K562 (cell line): ENCODE data around the gene SIDT2. TPM values are rescaled to one million over a fixed set of nuclear protein-coding genes. Genes with fewer than 3 reads are reported as not detected.
A peak's percentile ranks its signal among the peaks of the same experiment; 100 is the strongest.

Experiments used
- ATAC-seq: fragments of 200-7000 bp; cut with Tn5 transposase; 3 replicates; pipeline ENCODE4 v1.9.1; 2020; ENCODE audit warnings: moderate library complexity
- BruUV-seq: library from RNA; stranded (reverse); fragments of 400-500 nt; replicated peaks from 2 replicates; lab custom pipeline; 2021; lab: Mats Ljungman, UMichigan
- CTCF ChIA-PET: fragments of 300-600 bp; formaldehyde crosslinking; extraction: SDS; loops from one replicate; lab custom pipeline; 2021; ENCODE audit warnings: low intra/inter-chr PET ratio; lab: Yijun Ruan, JAX
- POLR2A ChIA-PET: fragments of 300-600, 350-650 bp; sonication (Branson Sonifier 250); formaldehyde crosslinking; extraction: SDS; loops from one replicate; lab custom pipeline; 2021; ENCODE audit warnings: antibody characterized with exemption, inconsistent platforms; lab: Yijun Ruan, JAX
- DNase-seq, 4 experiments: peaks; one replicate each; pipeline versions ENCODE4 v3.0.0 to v3.0.0-alpha.2; 2011 to 2018; ENCODE audit warnings: low spot score in 3 of 4, mixed read lengths in 3 of 4; ENCODE audit errors: extremely low read depth in 1 of 4
- FAIRE-seq: peaks from 2 replicates; lab custom pipeline; 2011; peaks lifted over from hg19 to GRCh38; lab: Jason Lieb, UNC
- H2AFZ ChIP-seq: 2 replicates; pipeline ENCODE4 v1.6.0; 2011; ENCODE audit warnings: low read depth, low read length, control low read depth, inconsistent platforms
- H3K27ac ChIP-seq: fragments of 200-600 bp; 3 replicates; pipeline ENCODE4 v1.8.0; 2011; ENCODE audit warnings: low read depth, mild to moderate bottlenecking, control low read depth, inconsistent platforms, low read length, moderate library complexity, mixed read lengths; ENCODE audit errors: extremely low read depth
- H3K27me3 ChIP-seq, 2 experiments: fragments of 300-600 bp in 1 of 2; 2 replicates in 1 of 2; 3 replicates in 1 of 2; pipeline versions ENCODE4 v1.6.0 to v1.8.0; 2011; ENCODE audit warnings: inconsistent platforms in 2 of 2, low read length in 2 of 2, mild to moderate bottlenecking in 1 of 2, mixed read lengths in 1 of 2, moderate library complexity in 1 of 2; ENCODE audit not compliant: control insufficient read depth in 2 of 2, insufficient read depth in 2 of 2
- H3K36me3 ChIP-seq: fragments of 300-600 bp; 3 replicates; pipeline ENCODE4 v1.8.0; 2011; ENCODE audit warnings: mild to moderate bottlenecking, low read length, inconsistent platforms; ENCODE audit not compliant: control insufficient read depth, insufficient read depth
- H3K4me1 ChIP-seq, 2 experiments: fragments of 200-600 bp in 1 of 2; replicated peaks in 1 of 2; 2 replicates in 1 of 2; 3 replicates in 1 of 2; pipeline versions ENCODE4 v1.5.1 to v1.8.0; 2011; ENCODE audit warnings: inconsistent platforms in 2 of 2, low read length in 2 of 2, mild to moderate bottlenecking in 1 of 2, mixed read lengths in 1 of 2, moderate library complexity in 1 of 2; ENCODE audit not compliant: control insufficient read depth in 2 of 2, insufficient read depth in 2 of 2
- H3K4me2 ChIP-seq: 2 replicates; pipeline ENCODE4 v1.6.1; 2011; ENCODE audit warnings: low read length, control low read depth, inconsistent platforms, mixed read lengths; ENCODE audit not compliant: insufficient read depth
- H3K4me3 ChIP-seq: fragments of 200-600 bp; sonication (generic), shearing (Covaris generic); 2 replicates; pipeline ENCODE4 v1.5.1; 2016; ENCODE audit warnings: control low read depth, inconsistent platforms
- H3K79me2 ChIP-seq: fragments of 200-600 bp; 3 replicates; pipeline ENCODE4 v1.8.0; 2011; ENCODE audit warnings: low read length, inconsistent platforms; ENCODE audit not compliant: control insufficient read depth, insufficient read depth
- H3K9ac ChIP-seq, 2 experiments: 2 replicates each; pipeline versions ENCODE4 v1.6.0 to v1.6.1; 2011; ENCODE audit warnings: low read depth in 2 of 2, low read length in 2 of 2, control low read depth in 1 of 2, inconsistent platforms in 1 of 2, mild to moderate bottlenecking in 1 of 2, mixed read lengths in 1 of 2; ENCODE audit not compliant: insufficient read depth in 1 of 2
- H3K9me1 ChIP-seq: one replicate; pipeline ENCODE4 v1.6.0; 2011; ENCODE audit warnings: inconsistent platforms, mild to moderate bottlenecking, low read length, moderate library complexity; ENCODE audit not compliant: control insufficient read depth, insufficient read depth
- H3K9me3 ChIP-seq: replicated peaks from 2 replicates; pipeline ENCODE4 v1.5.1; 2011; ENCODE audit warnings: low read depth, low read length, inconsistent platforms; ENCODE audit not compliant: control insufficient read depth, insufficient read depth
- H4K20me1 ChIP-seq: replicated peaks from 2 replicates; pipeline ENCODE4 v1.6.1; 2011; ENCODE audit warnings: low read length, inconsistent platforms, mixed read lengths; ENCODE audit not compliant: control insufficient read depth, insufficient read depth
- ADNP ChIP-seq: fragments of 200-800 bp; sonication (Bioruptor generic); IDR thresholded peaks from 2 replicates; pipeline ENCODE4 v1.6.1; 2016; ENCODE audit warnings: missing genetic modification characterization, missing compliant biosample characterization
- BRCA1 ChIP-seq, 2 experiments: fragments of 450-650 bp in 1 of 2; sonication (generic) in 1 of 2; formaldehyde crosslinking in 1 of 2; IDR thresholded peaks; 2 replicates each; pipeline versions ENCODE4 v1.5.0 to v1.6.1; 2017 to 2020; ENCODE audit warnings: mild to moderate bottlenecking in 1 of 2, missing genetic modification reagents in 1 of 2
- EP300 ChIP-seq: IDR thresholded peaks from 2 replicates; pipeline ENCODE4 v1.6.1; 2012; ENCODE audit warnings: low read length, improper control_type of control experiment
- ERF ChIP-seq: fragments of 450-650 bp; formaldehyde crosslinking; IDR thresholded peaks from 2 replicates; pipeline ENCODE4 v1.4.0; 2020; ENCODE audit warnings: mild to moderate bottlenecking, mixed read lengths
- FOSL1 ChIP-seq: fragments of 200-800 bp; sonication (Bioruptor generic); conservative IDR thresholded peaks from 2 replicates; pipeline ENCODE4 v1.6.1; 2016; ENCODE audit warnings: missing genetic modification characterization, missing compliant biosample characterization
- GABPB1 ChIP-seq: sonication (generic); formaldehyde crosslinking; IDR thresholded peaks from 2 replicates; pipeline ENCODE4 v1.8.0; 2022; ENCODE audit warnings: mild to moderate bottlenecking, missing genetic modification reagents
- GTF2E2 ChIP-seq: fragments of 200-800 bp; sonication (Bioruptor generic); IDR thresholded peaks from 2 replicates; pipeline ENCODE4 v1.6.1; 2016; ENCODE audit warnings: missing genetic modification characterization, missing compliant biosample characterization
- HNRNPK ChIP-seq: fragments of 200-400 bp; formaldehyde crosslinking; IDR thresholded peaks from one replicate; pipeline ENCODE4 v1.6.1; 2018; ENCODE audit warnings: mild to moderate bottlenecking, low read depth, low read length; ENCODE audit not compliant: poor library complexity, severe bottlenecking
- KDM1A ChIP-seq, 2 experiments: fragments of 450-650 bp; IDR thresholded peaks; 2 replicates each; pipeline ENCODE4 v1.6.1; 2016; ENCODE audit warnings: mild to moderate bottlenecking in 2 of 2
- NR3C1 ChIP-seq: sonication (generic); formaldehyde crosslinking; IDR thresholded peaks from 2 replicates; pipeline ENCODE4 v1.8.1; 2022; ENCODE audit warnings: missing genetic modification reagents
- NR4A1 ChIP-seq, 2 experiments: fragments of 250-450 bp in 1 of 2; fragments of 450-650 bp in 1 of 2; sonication (Bioruptor Pico) in 1 of 2; IDR thresholded peaks; 2 replicates each; pipeline versions ENCODE4 v1.4.0 to v1.6.1; 2016 to 2020; ENCODE audit warnings: mild to moderate bottlenecking in 2 of 2, missing compliant biosample characterization in 1 of 2, missing genetic modification characterization in 1 of 2, moderate library complexity in 1 of 2
- PCBP1 ChIP-seq: fragments of 200-400 bp; formaldehyde crosslinking; IDR thresholded peaks from 2 replicates; pipeline ENCODE4 v1.6.1; 2018; ENCODE audit warnings: mild to moderate bottlenecking, low read depth, low read length; ENCODE audit not compliant: poor library complexity, severe bottlenecking
- PRPF4 ChIP-seq: fragments of 200-400 bp; formaldehyde crosslinking; IDR thresholded peaks from one replicate; pipeline ENCODE4 v1.6.1; 2017; ENCODE audit warnings: low read length, low read depth, mild to moderate bottlenecking; ENCODE audit not compliant: insufficient read depth, poor library complexity, severe bottlenecking
- PTTG1 ChIP-seq: fragments of 450-650 bp; IDR thresholded peaks from 2 replicates; pipeline ENCODE4 v1.6.1; 2016; ENCODE audit warnings: low read depth, mild to moderate bottlenecking, missing genetic modification characterization, missing compliant biosample characterization
- SIN3A ChIP-seq, 2 experiments: fragments of 150-350 bp in 1 of 2; IDR thresholded peaks; 2 replicates each; pipeline ENCODE4 v1.6.1; 2011 to 2016; ENCODE audit warnings: borderline replicate concordance in 2 of 2, low read depth in 2 of 2, low read length in 2 of 2, mild to moderate bottlenecking in 2 of 2, moderate library complexity in 2 of 2; ENCODE audit not compliant: control insufficient read depth in 1 of 2
- TCF3 ChIP-seq: sonication (generic); formaldehyde crosslinking; IDR thresholded peaks from 2 replicates; pipeline ENCODE4 v1.4.0; 2020; ENCODE audit warnings: mild to moderate bottlenecking, missing genetic modification reagents
- ZNF551 ChIP-seq: fragments of 250-450 bp; sonication (Bioruptor Pico); IDR thresholded peaks from 2 replicates; pipeline ENCODE4 v1.5.0; 2021; ENCODE audit warnings: mild to moderate bottlenecking, moderate library complexity
- ZNF695 ChIP-seq: fragments of 450-650 bp; formaldehyde crosslinking; IDR thresholded peaks from 2 replicates; pipeline ENCODE4 v1.4.0; 2020; ENCODE audit warnings: mild to moderate bottlenecking, moderate library complexity
- WGBS: fragments of 100-300 bp; shearing (Covaris generic); methylation state at CpG from one replicate; pipeline ENCODE4 v1.1.6; 2016; ENCODE audit warnings: low coverage, mixed read lengths; ENCODE audit not compliant: insufficient coverage; ENCODE audit errors: missing lambda C conversion rate; 5-methylcytosine and 5-hydroxymethylcytosine counted together
- in situ Hi-C: fragments of 300-500 bp; cut with MboI; formaldehyde crosslinking; loops from 4 replicates; pipeline ENCODE4 v1.15.0; 2018; ENCODE audit warnings: inconsistent platforms, mixed read lengths
- intact Hi-C: fragments of 100-400 bp; cut with micrococcal nuclease; formaldehyde crosslinking; loops from 2 replicates; pipeline ENCODE4 v1.14.2; 2022
- polyA plus RNA-seq, 8 experiments: library from polyadenylated mRNA; depleted of rRNA in 4 of 8; stranded (reverse) in 5 of 8; unstranded in 3 of 8; fragments of >200 nt; fragmentation: Nextera tagmentation in 2 of 8; fragmentation: Illumina TruSeq in 1 of 8; extraction: Ambion mirVana in 2 of 8; extraction: Trizol in 1 of 8; gene quantifications; 2 replicates each; pipeline versions ENCODE4 v1.2.1 to v1.2.3, GENCODE V29; 2011 to 2014; ENCODE audit warnings: inconsistent platforms in 1 of 8, missing spikeins in 1 of 8
- total RNA-seq, 7 experiments: library from RNA; depleted of rRNA in 6 of 7; stranded (reverse); fragments of >200 nt in 6 of 7; fragmentation: Illumina TruSeq in 2 of 7; extraction: Trizol in 2 of 7; gene quantifications; 2 replicates each; pipeline versions ENCODE4 v1.2.1 to v1.2.3, GENCODE V29; 2011 to 2021; ENCODE audit warnings: low replicate concordance in 1 of 7
- TF ChIP-seq, protein P1 (sequence below): sonication (generic); formaldehyde crosslinking; IDR thresholded peaks from 2 replicates; pipeline ENCODE4 v1.5.0; 2020; ENCODE audit warnings: missing genetic modification reagents
- TF ChIP-seq, protein P2 (sequence below): fragments of 250-450 bp; sonication (Bioruptor Pico); IDR thresholded peaks from 2 replicates; pipeline ENCODE4 v1.8.0; 2021; ENCODE audit warnings: moderate library complexity, mild to moderate bottlenecking, inconsistent platforms

Gene SIDT2
- total and polyA plus RNA-seq, 9 of the 15 experiments (the other 6 are each of a cell fraction or from before 2014, with no cell fraction given): 2.4 to 20.2 (median 6.5) TPM

DNA sequence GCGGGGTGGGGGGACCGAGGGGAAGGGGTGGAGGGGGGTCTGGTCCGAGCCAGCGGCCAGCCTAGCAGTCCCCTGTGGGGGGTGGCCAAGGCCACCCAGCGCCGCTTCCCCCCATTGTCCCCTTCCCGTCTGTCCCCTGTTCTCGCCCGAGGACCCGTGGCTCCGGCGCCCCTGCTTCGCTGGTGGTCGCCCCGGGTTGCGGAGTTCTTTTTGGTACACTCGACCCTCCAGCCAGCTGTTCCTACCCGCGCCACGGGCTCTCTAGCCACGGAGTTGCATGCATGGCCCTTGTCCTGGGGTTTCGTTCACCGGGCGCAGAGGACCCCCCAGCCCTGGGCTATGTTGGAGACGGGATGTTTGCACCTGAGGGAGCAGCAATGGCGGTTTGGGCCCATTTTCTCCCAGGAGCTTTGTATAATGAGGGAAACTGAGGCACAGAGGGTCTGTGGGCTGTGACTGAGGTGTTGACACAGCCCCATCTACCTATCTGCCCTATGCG, 54.4 kb downstream of the SIDT2 start:
- Histone ChIP-seq H3K4me2 (peak overlapping the region; percentile 93), H3K9me3 (no peaks in the 10 kb centered on the region), H3K36me3 (peaks cover 29% of the 10 kb centered on the region), H3K4me3 (peak overlapping the region; percentile 85), H3K4me1 (peaks cover 11 to 18% of the 10 kb centered on the region in 2 experiments; a peak in 3 of 5 replicates), H3K79me2 (peaks cover 45% of the 10 kb centered on the region), H3K9me1 (no peaks in the 10 kb centered on the region), H2AFZ (peak overlapping the region; percentile 79), H4K20me1 (no peaks in the 10 kb centered on the region; the same call in 1 of the 2 replicates), H3K27me3 (no peaks in the 10 kb centered on the region), H3K27ac (peak overlapping the region; percentile 94), H3K9ac (peak overlapping the region; percentile 87 to 96)
- in situ Hi-C loops (loop anchor here (25.0 kb wide), 1 partner anchor 721 kb away; no protein-coding TSS in a partner anchor), intact Hi-C loops (loop anchor here (5.0 kb wide), 1 partner anchor 94 kb away; the partner anchor contains the start of gene CEP164)
- ChIA-PET CTCF (no interaction called here), POLR2A (interaction anchor here (0.5 to 0.7 kb wide), 2 partner anchors 39 to 479 kb away, joined by 3 to 4 read pairs; no protein-coding TSS in a partner anchor)
- 1% methylated on average over 18 of the region's 27 CpGs for WGBS
- FAIRE-seq (no peak), DNase-seq (peak in 2 of 4 experiments; percentile 29 to 61), ATAC-seq (peak; percentile 56)
- BruUV-seq: no TSS peak
- TF ChIP-seq PRPF4 (no peak), NR4A1 (CRISPR knock-in tag; IDR thresholded peaks at IDR 0.05) (peak; percentile 62; the same call in 1 of the 2 replicates), NR4A1 (tag; IDR thresholded peaks at IDR 0.05) (no peak), EP300 (no peak), PCBP1 (peak; percentile 51), NR3C1 (CRISPR knock-in tag) (no peak), PTTG1 (tag) (no peak), FOSL1 (tag) (no peak), SIN3A (IDR thresholded peaks at IDR 0.05; ENCODE audit: borderline replicate concordance in 2 of 2, control insufficient read depth in 1 of 2, low read depth in 2 of 2, low read length in 2 of 2) (peak in 1 of 2 experiments; percentile 25; a peak in 1 of 4 replicates), ERF (CRISPR knock-in tag) (no peak), ADNP (no peak), BRCA1 (IDR thresholded peaks at IDR 0.05) (no peak), BRCA1 (CRISPR knock-in tag; IDR thresholded peaks at IDR 0.05) (no peak), GABPB1 (CRISPR knock-in tag) (no peak), KDM1A (IDR thresholded peaks at IDR 0.05) (no peak), GTF2E2 (tag) (no peak), ZNF695 (CRISPR knock-in tag) (no peak), TCF3 (no peak), ZNF551 (CRISPR knock-in tag) (no peak), HNRNPK (no peak)
- TF ChIP-seq, protein P1, sequence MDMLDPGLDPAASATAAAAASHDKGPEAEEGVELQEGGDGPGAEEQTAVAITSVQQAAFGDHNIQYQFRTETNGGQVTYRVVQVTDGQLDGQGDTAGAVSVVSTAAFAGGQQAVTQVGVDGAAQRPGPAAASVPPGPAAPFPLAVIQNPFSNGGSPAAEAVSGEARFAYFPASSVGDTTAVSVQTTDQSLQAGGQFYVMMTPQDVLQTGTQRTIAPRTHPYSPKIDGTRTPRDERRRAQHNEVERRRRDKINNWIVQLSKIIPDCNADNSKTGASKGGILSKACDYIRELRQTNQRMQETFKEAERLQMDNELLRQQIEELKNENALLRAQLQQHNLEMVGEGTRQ (CRISPR knock-in tag): no peak
- TF ChIP-seq, protein P2, sequence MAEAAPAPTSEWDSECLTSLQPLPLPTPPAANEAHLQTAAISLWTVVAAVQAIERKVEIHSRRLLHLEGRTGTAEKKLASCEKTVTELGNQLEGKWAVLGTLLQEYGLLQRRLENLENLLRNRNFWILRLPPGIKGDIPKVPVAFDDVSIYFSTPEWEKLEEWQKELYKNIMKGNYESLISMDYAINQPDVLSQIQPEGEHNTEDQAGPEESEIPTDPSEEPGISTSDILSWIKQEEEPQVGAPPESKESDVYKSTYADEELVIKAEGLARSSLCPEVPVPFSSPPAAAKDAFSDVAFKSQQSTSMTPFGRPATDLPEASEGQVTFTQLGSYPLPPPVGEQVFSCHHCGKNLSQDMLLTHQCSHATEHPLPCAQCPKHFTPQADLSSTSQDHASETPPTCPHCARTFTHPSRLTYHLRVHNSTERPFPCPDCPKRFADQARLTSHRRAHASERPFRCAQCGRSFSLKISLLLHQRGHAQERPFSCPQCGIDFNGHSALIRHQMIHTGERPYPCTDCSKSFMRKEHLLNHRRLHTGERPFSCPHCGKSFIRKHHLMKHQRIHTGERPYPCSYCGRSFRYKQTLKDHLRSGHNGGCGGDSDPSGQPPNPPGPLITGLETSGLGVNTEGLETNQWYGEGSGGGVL: no peak
